ENCODE data around the gene STARD10. TPM values are rescaled to one million over a fixed set of nuclear protein-coding genes. Genes with fewer than 3 reads are reported as not detected.

Gene STARD10
- total and polyA plus RNA-seq, 8 donors, result 83.8 to 146 (median 114) TPM

DNA sequence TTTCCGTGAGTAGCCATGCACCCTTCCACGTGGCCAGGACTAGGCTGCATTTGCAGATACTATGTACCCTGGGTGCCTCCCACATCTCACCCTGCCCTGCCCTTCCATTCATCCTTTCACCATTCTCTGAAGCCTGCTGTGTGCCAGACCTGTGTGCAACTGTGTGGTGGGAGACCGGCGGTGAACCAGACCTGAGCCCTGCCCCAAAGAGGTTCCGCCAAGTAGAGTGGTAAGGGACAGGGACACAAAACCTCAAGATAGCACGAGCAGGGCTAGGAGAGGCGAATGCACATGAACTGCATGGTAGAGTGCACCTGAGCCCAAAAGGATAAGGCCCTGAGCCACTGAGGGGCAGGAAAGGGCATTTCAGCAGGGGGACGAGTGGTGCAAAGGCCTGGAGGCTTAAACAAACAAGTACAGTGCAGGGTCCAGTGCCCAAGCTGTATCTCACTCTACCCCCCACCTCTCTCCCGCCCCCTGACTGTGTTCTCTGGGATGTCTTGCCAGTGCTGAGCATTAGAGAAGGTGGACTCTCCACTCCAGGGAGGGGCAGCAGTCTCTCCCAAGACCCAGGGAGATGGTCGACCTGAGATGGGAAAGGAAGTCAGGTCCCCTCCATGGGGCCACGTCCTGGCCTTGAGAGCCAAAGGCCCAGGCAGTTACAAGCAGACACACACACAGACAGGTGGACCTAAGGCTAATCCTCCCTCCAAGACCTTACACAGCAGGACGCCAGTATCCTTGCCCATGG is 27.5 kb downstream of the STARD10 start:
- no peak for ATAC-seq
- Histone ChIP-seq H3K36me3 (no peaks in the 10 kb centered on the region), H3K4me3 (no peak overlapping the region), H3K27ac (no peak overlapping the region), H3K9me3 (no peaks in the 10 kb centered on the region), H3K4me1 (peaks cover 0 to 12% of the 10 kb centered on the region in 2 donors), H3K27me3 (no peaks in the 10 kb centered on the region)
- intact Hi-C loops (cut with DNase I), result no loop called here
- TF ChIP-seq, protein P1, sequence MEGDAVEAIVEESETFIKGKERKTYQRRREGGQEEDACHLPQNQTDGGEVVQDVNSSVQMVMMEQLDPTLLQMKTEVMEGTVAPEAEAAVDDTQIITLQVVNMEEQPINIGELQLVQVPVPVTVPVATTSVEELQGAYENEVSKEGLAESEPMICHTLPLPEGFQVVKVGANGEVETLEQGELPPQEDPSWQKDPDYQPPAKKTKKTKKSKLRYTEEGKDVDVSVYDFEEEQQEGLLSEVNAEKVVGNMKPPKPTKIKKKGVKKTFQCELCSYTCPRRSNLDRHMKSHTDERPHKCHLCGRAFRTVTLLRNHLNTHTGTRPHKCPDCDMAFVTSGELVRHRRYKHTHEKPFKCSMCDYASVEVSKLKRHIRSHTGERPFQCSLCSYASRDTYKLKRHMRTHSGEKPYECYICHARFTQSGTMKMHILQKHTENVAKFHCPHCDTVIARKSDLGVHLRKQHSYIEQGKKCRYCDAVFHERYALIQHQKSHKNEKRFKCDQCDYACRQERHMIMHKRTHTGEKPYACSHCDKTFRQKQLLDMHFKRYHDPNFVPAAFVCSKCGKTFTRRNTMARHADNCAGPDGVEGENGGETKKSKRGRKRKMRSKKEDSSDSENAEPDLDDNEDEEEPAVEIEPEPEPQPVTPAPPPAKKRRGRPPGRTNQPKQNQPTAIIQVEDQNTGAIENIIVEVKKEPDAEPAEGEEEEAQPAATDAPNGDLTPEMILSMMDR (IDR thresholded peaks at IDR 0.05), result no peak
- DNase-seq, result no peak

DNA sequence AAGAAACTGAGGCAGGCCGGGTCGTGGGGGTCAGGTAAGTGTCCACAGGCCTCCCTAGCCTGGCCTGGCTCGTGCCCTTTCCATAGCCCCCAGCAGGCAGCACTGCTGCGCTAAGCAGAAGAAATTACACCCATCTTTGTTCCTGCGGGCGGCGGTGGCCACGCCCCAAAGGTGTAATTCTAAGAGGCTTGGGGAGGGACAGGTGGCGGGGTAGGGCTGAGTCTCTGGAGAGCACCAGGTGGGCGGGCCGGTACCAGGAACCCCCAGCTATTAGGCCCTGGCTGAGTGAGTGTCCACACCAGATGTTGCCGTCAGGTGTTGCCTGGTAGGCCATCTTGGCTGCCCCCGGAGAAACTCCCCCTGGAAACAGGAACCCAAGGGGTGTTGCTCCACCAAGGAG is 29.3 kb downstream of the STARD10 start:
- no peaks in the 10 kb centered on the region for H3K27me3 ChIP-seq
- H3K36me3 ChIP-seq, result no peaks in the 10 kb centered on the region
- TF ChIP-seq, protein P1 (IDR thresholded peaks at IDR 0.05), result no peak
- H3K4me1 ChIP-seq, result peaks cover 0 to 29% of the 10 kb centered on the region in 2 donors
- intact Hi-C loops (cut with DNase I), result no loop called here
- no peak overlapping the region for H3K4me3 ChIP-seq
- peak; percentile 95 for ATAC-seq
- no peak overlapping the region for H3K27ac ChIP-seq
- H3K9me3 ChIP-seq, result no peaks in the 10 kb centered on the region
- peak in 2 of 4 donors; percentile 61 to 70 for DNase-seq

DNA sequence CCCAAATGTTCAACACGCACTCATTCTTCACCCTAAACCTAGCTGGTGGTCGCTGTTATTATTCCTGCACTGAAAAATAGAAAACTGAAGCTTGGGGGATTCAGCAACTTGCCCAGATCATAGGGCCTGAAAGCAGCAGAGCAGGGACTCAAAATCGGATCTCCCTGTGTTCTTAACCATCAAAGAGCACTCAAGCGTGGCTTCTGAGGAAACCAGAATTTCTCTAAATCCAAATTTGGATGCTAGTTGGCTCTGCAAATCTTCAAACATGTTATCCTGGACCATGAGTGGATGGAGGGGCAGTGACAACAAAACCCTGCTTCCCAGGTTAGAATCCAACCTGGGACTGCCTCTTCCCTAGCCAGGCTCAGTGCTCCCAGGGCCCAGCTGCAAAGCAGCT is 30.0 kb downstream of the STARD10 start:
- H3K9me3 ChIP-seq, result no peaks in the 10 kb centered on the region
- H3K36me3 ChIP-seq, result peaks cover 0 to 2% of the 10 kb centered on the region in 2 donors
- no peak overlapping the region for H3K4me3 ChIP-seq
- H3K4me1 ChIP-seq, result peaks cover 0 to 36% of the 10 kb centered on the region in 2 donors
- H3K27me3 ChIP-seq, result no peaks in the 10 kb centered on the region
- no peak overlapping the region for H3K27ac ChIP-seq
- TF ChIP-seq, protein P1 (IDR thresholded peaks at IDR 0.05), result no peak
- intact Hi-C loops (cut with DNase I), result no loop called here
- no peak for DNase-seq
- ATAC-seq, result no peak

DNA sequence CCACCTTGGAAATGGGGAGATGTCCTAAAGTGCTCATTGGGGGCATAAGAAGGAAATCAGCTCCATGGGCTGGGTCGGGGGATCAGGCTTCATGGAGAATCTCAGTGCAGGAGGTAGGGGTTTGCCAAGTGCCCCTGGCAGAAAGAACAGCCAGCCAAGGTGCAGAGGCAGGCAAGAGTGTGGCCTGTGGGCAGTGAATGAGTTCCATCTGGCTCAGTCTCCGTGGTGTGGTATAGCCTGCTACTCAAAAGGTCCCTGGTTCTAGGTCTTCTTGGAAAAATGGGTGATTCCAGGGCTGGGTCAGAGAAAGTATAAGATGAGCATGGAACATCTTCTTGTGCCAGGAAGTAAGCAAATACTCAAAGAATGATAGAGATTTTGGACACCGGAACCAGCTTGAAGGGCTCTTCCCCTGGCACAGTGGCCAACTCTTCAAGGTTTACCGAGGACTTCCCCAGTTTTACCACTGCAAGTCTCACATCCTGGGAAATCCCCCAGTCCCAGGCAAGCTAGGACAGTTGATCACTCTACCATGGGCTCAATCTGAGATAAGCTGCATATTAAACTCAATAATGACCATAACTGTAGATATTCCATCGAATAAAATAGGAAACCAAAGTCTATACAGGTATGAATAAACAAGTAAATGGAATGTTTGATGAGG is 31.1 kb downstream of the STARD10 start:
- Histone ChIP-seq H3K4me1 (peaks cover 4 to 45% of the 10 kb centered on the region in 2 donors), H3K27me3 (no peaks in the 10 kb centered on the region), H3K36me3 (peaks cover 0 to 11% of the 10 kb centered on the region in 2 donors), H3K9me3 (no peaks in the 10 kb centered on the region), H3K27ac (no peak overlapping the region), H3K4me3 (no peak overlapping the region)
- DNase-seq, result no peak
- TF ChIP-seq, protein P1 (IDR thresholded peaks at IDR 0.05), result no peak
- no peak for ATAC-seq
- intact Hi-C loops (cut with DNase I), result no loop called here

Measured in left lung (tissue), 10 donors.